Kidney tubule cell (primary cell): ENCODE measurements around the gene SOD3.

Experiments used
- DNase-seq: peaks from one replicate; pipeline ENCODE4 v3.0.0-alpha.2; 2018; ENCODE audit warnings: low spot score

Gene SOD3

GRCh38 chr4:24842356-24842755 is 47.0 kb downstream of the SOD3 start:
- no peak for DNase-seq

GRCh38 chr4:24843096-24843495 is 47.7 kb downstream of the SOD3 start:
- no peak for DNase-seq

- DNase-seq: no peak
Observed at GRCh38 chr4:24845132-24845531, 49.8 kb downstream of the SOD3 start.

- no peak for DNase-seq
Observed at GRCh38 chr4:24845902-24846301, 50.5 kb downstream of the SOD3 start.

GRCh38 chr4:24846716-24847115 is 51.3 kb downstream of the SOD3 start:
- no peak for DNase-seq

GRCh38 chr4:24849351-24849750 is 54.0 kb downstream of the SOD3 start:
- no peak for DNase-seq

- no peak for DNase-seq
Observed at GRCh38 chr4:24849756-24850155, 54.4 kb downstream of the SOD3 start.
